Activated CD4-positive, alpha-beta T cell treated with anti-CD3 and anti-CD28 coated beads, Interleukin-10, Interleukin-2, amounts not matched to agents 100 ng/mL and 50 ng/mL, durations not matched to agents 16 hours and 8 hours (primary cell): Measurements from ENCODE around the gene C19orf25.
"Not testable (repeated sequence)": the region's sequence is repeated elsewhere in the genome, so short reads cannot be mapped to it uniquely, and the experiment has no call there.

Source experiments
- DNase-seq: peaks from one replicate; pipeline ENCODE4 v3.0.0-alpha.2; 2020

C19orf25 gene

GRCh38 chr19:1445932-1446712, 32.9 kb downstream of the C19orf25 start:
- peak; percentile 35 for DNase-seq

GRCh38 chr19:1445185-1445931, 33.7 kb downstream of the C19orf25 start:
- peak; percentile 88 for DNase-seq

DNA sequence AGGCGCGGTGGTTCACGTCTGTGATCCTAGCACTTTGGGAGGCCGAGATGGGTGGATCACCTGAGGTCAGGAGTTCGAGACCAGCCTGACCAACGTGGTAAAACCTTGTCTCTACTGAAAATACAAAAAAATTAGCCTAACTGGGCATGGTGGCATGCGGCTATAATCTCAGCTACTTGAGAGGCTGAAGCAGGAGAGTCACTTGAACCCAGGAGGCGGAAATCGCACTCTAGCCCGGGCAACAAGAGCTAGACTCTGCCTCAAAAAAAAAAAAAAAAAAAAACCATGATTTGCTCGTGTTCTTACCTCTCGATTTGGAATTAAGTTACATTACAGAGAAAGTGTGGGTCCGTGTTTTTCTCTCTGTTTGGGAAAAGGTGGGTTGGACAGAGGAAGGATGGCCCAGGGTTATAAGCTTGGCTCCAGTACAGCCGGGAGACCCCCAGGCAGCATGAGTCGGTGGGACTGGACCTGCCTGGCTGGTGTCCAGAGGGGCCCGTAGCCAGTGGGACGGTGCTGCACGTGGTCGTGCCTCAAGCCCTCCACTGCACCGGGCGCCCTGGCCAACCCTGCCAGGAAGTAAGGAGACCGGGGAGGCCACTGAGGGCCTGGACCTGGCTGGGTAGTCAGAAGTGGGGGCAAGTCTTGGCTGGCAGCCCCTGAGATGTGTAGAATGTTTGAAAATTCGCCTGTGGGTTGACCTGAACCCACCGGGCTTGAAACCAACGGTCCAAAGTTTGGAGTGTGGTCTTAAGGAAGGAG, 37.2 kb downstream of the C19orf25 start:
- no peak for DNase-seq

GRCh38 chr19:1441022-1441426, 38.0 kb downstream of the C19orf25 start:
- DNase-seq: no peak

DNA sequence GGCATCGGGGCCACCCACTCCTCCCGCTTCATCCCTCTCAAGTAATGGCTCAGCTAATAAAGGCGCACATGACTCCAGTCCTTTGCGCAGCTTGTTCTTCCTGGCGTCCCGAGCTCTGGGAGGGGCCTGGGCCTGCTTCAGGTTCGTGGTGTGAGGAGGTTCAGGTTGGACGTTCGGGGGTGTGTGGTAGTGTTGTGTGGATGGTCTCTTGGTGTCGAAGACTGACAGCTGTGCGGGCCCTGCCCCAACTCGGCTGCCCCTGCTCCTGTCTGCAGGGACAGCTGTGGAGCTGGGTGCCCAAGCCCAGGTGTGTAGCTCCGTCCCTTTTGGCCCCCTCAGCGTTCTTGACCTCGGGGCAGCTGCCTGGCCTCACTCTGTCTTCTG, 38.6 kb downstream of the C19orf25 start:
- DNase-seq: no peak

GRCh38 chr19:1439525-1440417, 39.2 kb downstream of the C19orf25 start:
- DNase-seq: not testable (repeated sequence)

DNA sequence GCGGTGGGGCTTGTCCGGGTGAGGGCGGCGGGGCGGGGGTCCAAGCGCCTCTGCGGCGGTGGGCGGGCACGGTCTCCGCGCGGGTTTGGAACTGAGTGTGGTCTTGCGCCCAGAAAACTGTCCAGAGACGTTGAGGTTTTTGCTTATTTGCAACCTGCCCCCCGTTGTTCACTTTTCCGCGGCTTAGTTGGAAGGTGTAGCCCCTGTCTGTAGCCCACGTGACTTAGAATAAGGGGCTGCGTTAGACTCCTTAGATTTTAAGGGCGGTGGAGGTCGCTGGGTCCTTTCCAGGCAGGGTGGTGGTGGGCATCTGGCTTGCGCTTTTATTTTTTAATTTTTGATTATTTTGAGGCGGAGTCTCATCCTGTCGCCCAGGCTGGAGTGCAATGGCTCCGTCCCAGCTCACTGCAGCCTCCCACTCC, 40.1 kb downstream of the C19orf25 start:
- DNase-seq: no peak

DNA sequence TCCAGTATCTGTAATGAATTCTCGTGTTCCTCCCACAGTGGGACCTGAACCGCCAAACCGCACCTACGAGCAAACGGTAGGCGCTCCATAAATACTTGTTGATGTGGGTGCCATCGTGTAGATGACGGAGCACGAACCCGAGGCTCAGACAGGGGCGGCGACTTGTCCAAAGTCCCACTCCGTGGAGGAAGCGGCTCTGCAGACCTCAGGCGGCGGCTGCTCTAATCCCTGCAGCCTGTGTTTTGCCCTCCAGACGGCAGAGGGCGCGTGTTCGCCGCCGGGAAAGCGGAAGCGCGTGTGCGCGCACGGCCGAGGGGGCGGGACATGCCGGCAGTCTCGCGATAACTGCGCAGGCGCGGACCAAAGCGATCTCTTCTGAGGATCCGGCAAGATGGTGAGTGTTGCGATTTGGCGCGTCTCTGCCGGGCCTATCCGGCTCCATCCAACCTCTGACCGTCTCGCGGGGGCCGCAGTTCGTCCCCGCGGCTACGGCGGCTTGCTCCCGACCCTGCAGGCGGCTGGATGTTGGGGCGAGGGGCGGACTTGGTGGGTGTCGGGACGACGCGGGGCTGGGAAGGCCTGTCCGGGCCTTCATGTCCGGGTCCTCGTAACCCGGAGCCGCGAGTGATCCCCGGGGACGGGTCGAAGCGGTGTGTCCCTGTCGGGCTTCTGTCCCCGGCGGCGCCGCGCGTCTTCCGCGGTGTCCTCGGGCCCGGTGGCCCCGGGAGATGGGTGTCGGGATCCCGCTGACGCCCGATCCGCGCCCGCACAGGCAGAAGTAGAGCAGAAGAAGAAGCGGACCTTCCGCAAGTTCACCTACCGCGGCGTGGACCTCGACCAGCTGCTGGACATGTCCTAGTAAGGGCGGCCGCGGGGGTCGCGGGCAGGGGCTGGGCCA, 40.7 kb downstream of the C19orf25 start, which contains the start of gene RPS15:
TSS of gene RPS15 (plus strand) at position 362 of the 898 bp plus-strand sequence. CDS start at position 392, 30 bp downstream.
- DNase-seq: peak; percentile 97

DNA sequence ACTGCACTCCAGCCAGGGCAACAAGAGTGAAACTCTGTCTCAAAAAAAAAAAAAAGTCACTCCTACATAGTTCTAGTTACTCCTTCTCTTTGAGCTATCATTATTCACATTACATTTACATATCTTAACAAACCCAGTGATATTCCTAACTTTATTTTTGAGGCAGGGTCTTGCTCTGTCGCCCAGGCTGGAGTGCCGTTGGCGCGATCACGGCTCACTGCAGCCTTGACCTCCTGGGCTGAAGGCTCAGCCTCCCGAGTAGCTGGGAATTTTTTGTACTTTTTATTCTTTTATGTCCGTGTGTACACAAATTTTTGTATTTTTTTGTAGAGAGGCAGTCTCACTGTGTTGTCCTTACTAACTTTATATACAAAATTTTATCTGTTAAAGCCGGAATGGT, 41.4 kb downstream of the C19orf25 start:
- no peak for DNase-seq

DNA sequence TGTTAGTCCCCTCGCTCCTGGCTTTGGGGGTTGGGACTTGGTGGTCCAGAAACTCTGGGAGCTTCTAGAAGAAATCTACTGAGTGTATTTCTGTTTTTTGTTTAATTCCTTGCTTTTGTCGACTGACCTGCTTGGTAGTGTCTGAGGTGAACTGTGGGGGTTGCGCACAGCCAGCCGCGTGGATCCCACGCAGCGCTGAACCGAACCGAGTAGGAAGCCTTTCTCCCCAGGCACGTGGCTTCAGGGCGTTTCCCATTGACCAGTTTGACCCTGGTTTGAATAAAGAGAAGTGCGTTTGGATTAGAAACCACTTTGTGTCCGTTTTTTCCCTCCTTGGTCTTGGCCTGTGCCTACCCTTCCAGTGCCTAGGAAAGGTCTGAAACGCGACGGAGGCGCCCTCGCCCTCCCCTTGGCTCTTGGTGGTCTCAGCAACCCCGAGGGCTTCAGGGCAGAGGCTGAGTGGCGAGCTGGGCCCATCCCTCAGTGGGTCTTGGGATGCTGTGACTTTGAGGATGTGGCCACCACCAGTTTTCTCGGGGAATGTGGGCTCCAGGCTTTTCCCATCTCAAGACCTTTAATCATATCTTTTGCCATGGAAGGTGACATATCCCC, 43.5 kb downstream of the C19orf25 start:
- no peak for DNase-seq

- no peak for DNase-seq
Measured at GRCh38 chr19:1434577-1435060, 44.4 kb downstream of the C19orf25 start.

- DNase-seq: no peak
Measured at GRCh38 chr19:1434040-1434366, 45.0 kb downstream of the C19orf25 start.

GRCh38 chr19:1433119-1434039, 45.6 kb downstream of the C19orf25 start:
- no peak for DNase-seq

DNA sequence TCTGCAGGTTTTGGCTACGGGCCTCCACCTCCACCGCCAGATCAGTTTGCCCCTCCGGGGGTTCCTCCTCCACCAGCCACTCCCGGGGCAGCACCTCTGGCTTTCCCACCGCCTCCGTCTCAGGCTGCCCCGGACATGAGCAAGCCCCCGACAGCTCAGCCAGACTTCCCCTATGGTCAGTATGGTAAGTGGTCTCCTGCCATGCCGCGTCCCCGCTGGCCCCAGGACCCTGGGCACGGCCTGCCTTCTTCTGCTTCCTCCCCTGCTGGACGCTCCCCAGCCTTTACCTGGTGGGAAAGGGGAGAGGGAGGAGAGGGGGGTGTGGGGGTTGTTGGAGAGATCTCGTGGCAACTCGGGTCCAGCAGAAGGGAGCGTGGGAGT, 46.5 kb downstream of the C19orf25 start:
- no peak for DNase-seq

GRCh38 chr19:1431759-1432506, 47.1 kb downstream of the C19orf25 start:
- no peak for DNase-seq

DNA sequence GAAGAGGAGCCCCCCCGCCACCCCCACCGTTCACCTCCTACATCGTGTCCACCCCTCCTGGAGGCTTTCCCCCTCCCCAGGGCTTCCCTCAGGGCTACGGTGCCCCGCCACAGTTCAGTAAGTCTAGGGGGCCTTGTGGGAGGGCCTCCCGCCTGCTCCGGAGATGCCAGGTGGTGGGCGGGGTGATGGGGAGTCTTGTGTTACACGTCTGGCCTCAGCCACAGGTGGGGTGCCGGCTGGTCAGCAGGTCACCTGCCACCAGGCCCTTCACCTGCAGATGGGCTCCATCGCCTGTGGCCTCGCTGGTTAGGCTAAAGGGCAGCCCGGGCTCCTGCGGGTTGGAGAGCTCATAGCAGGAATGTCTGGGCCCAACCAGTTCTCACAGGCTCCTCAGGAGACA, 48.8 kb downstream of the C19orf25 start:
- no peak for DNase-seq

DNA sequence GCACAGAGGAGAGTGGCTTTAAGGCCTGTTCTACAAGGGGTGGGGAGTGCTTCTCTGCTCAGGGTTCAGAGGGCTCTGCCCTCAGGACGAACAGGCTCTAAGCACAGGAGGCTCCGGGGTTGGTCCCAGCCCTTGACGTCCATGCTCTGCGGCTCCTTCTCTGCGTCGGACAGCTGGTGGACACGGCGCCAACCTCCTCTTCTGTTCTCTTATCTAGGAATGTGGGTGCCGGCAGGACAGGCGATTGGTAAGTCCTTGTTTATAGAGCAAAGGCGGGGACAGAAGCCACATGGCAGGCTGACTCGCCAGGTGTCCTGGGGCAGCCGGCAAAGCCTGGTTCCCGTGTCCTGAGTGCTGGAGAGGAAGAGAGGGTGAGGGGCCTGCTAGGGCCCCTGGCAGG, 49.3 kb downstream of the C19orf25 start:
- no peak for DNase-seq

GRCh38 chr19:1428738-1429391, 50.1 kb downstream of the C19orf25 start:
- no peak for DNase-seq
